IMR-90 (cell line): ENCODE data around the gene PLEKHH2. TPM values are rescaled to one million over a fixed set of nuclear protein-coding genes. Genes with fewer than 3 reads are reported as not detected.

Experiments used
- ATAC-seq: fragments of 200-7000 bp; cut with Tn5 transposase; 2 replicates; pipeline ENCODE4 v1.9.1; 2020; ENCODE audit warnings: low read depth, mild to moderate bottlenecking, moderate library complexity
- BruUV-seq: library from RNA; stranded (reverse); fragments of 400-500 nt; replicated peaks from 2 replicates; lab custom pipeline; 2021; lab: Mats Ljungman, UMichigan
- CTCF ChIA-PET: fragments of 300-600 bp; formaldehyde crosslinking; extraction: SDS; loops from one replicate; lab custom pipeline; 2021; ENCODE audit warnings: antibody characterized with exemption; lab: Yijun Ruan, JAX
- POLR2A ChIA-PET: fragments of 300-600 bp; sonication (Branson Sonifier 250); formaldehyde crosslinking; loops from one replicate; lab custom pipeline; 2022; ENCODE audit warnings: antibody characterized with exemption; ENCODE audit not compliant: unreplicated experiment; lab: Charles Lee
- DNase-seq: peaks from one replicate; pipeline ENCODE4 v3.0.0; 2013
- H2AFZ ChIP-seq: replicated peaks from 2 replicates; pipeline ENCODE3; 2013; ENCODE audit warnings: low read length, mild to moderate bottlenecking; ENCODE audit not compliant: poor library complexity
- H2AK5ac ChIP-seq: 2 replicates; pipeline ENCODE4 v1.6.1; 2013; ENCODE audit warnings: low read depth, low read length, inconsistent platforms
- H2AK9ac ChIP-seq: replicated peaks from 2 replicates; pipeline ENCODE3; 2013; ENCODE audit warnings: mild to moderate bottlenecking, low read depth, low read length, moderate library complexity; ENCODE audit not compliant: poor library complexity
- H2BK120ac ChIP-seq: 2 replicates; pipeline ENCODE4 v1.6.1; 2013; ENCODE audit warnings: low read depth, low read length, inconsistent platforms
- H2BK15ac ChIP-seq: 3 replicates; pipeline ENCODE4 v1.6.1; 2013; ENCODE audit warnings: low read depth, low read length, inconsistent platforms
- H2BK20ac ChIP-seq: 2 replicates; pipeline ENCODE4 v1.6.1; 2013; ENCODE audit warnings: low read depth, mild to moderate bottlenecking, inconsistent platforms, low read length, moderate library complexity
- H2BK5ac ChIP-seq: 2 replicates; pipeline ENCODE4 v1.6.1; 2013; ENCODE audit warnings: mild to moderate bottlenecking, low read depth, low read length, inconsistent platforms; ENCODE audit not compliant: poor library complexity, severe bottlenecking
- H3K14ac ChIP-seq: replicated peaks from 2 replicates; pipeline ENCODE4 v1.6.1; 2013; ENCODE audit warnings: low read depth, low read length, inconsistent platforms
- H3K18ac ChIP-seq: 2 replicates; pipeline ENCODE4 v1.6.1; 2013; ENCODE audit warnings: low read depth, low read length, control low read depth
- H3K23ac ChIP-seq: 2 replicates; pipeline ENCODE4 v1.6.1; 2013; ENCODE audit warnings: low read depth, low read length, inconsistent platforms
- H3K27ac ChIP-seq: 2 replicates; pipeline ENCODE4 v1.5.1; 2013; ENCODE audit warnings: mild to moderate bottlenecking, control low read depth, low read length; ENCODE audit not compliant: insufficient read depth
- H3K27me3 ChIP-seq: 2 replicates; pipeline ENCODE4 v1.6.1; 2013; ENCODE audit warnings: low read length; ENCODE audit not compliant: control insufficient read depth, insufficient read depth
- H3K36me3 ChIP-seq: 2 replicates; pipeline ENCODE4 v1.6.1; 2013; ENCODE audit warnings: low read length, mixed read lengths; ENCODE audit not compliant: control insufficient read depth, insufficient read depth
- H3K4ac ChIP-seq: 2 replicates; pipeline ENCODE4 v1.6.1; 2013; ENCODE audit warnings: low read depth, low read length, inconsistent platforms
- H3K4me1 ChIP-seq: 2 replicates; pipeline ENCODE4 v1.6.1; 2013; ENCODE audit warnings: low read length, mixed read lengths; ENCODE audit not compliant: control insufficient read depth, insufficient read depth
- H3K4me2 ChIP-seq: 2 replicates; pipeline ENCODE4 v1.6.1; 2013; ENCODE audit warnings: low read depth, mild to moderate bottlenecking, control low read depth, low read length, moderate library complexity
- H3K4me3 ChIP-seq: 2 replicates; pipeline ENCODE4 v1.5.1; 2013; ENCODE audit warnings: low read depth, mild to moderate bottlenecking, control low read depth, low read length, moderate library complexity; ENCODE audit not compliant: insufficient read depth
- H3K56ac ChIP-seq: 2 replicates; pipeline ENCODE4 v1.6.1; 2013; ENCODE audit warnings: low read length, inconsistent platforms; ENCODE audit not compliant: insufficient read depth; ENCODE audit errors: extremely low read depth
- H3K79me1 ChIP-seq, 2 experiments: 2 replicates each; pipeline ENCODE4 v1.6.1; 2013; ENCODE audit warnings: low read length in 2 of 2, inconsistent platforms in 1 of 2, low read depth in 1 of 2
- H3K9ac ChIP-seq: 2 replicates; pipeline ENCODE4 v1.6.1; 2013; ENCODE audit warnings: low read depth, low read length, control low read depth
- H3K9me1 ChIP-seq: 2 replicates; pipeline ENCODE4 v1.6.1; 2013; ENCODE audit warnings: low read length, inconsistent platforms; ENCODE audit not compliant: insufficient read depth
- H3K9me3 ChIP-seq: 2 replicates; pipeline ENCODE4 v1.6.1; 2013; ENCODE audit warnings: low read length; ENCODE audit not compliant: control insufficient read depth, insufficient read depth
- H4K20me1 ChIP-seq: 2 replicates; pipeline ENCODE4 v1.6.1; 2013; ENCODE audit warnings: low read length, inconsistent platforms; ENCODE audit not compliant: insufficient read depth
- H4K5ac ChIP-seq: 2 replicates; pipeline ENCODE4 v1.6.1; 2013; ENCODE audit warnings: mild to moderate bottlenecking, low read depth, low read length, control low read depth
- H4K8ac ChIP-seq, 2 experiments: 2 replicates each; pipeline ENCODE4 v1.6.1; 2013; ENCODE audit warnings: low read depth in 2 of 2, low read length in 2 of 2, control low read depth in 1 of 2, inconsistent platforms in 1 of 2
- H4K91ac ChIP-seq: 2 replicates; pipeline ENCODE4 v1.6.1; 2013; ENCODE audit warnings: low read depth, low read length, inconsistent platforms; ENCODE audit not compliant: insufficient read depth
- BHLHE40 ChIP-seq: fragments of 150-350 bp; IDR thresholded peaks from 2 replicates; pipeline ENCODE4 v1.6.1; 2016; ENCODE audit warnings: mild to moderate bottlenecking, low read depth, low read length
- CHD1 ChIP-seq: IDR thresholded peaks from 2 replicates; pipeline ENCODE4 v1.6.1; 2012; ENCODE audit warnings: low read depth, low read length, improper control_type of control experiment
- FOS ChIP-seq: fragments of 150-350 bp; IDR thresholded peaks from 2 replicates; pipeline ENCODE4 v1.6.1; 2016; ENCODE audit warnings: low read depth, low read length
- MAFK ChIP-seq: IDR thresholded peaks from 2 replicates; pipeline ENCODE4 v1.6.1; 2012; ENCODE audit warnings: low read depth, low read length, improper control_type of control experiment
- MXI1 ChIP-seq: IDR thresholded peaks from 2 replicates; pipeline ENCODE4 v1.6.1; 2012; ENCODE audit warnings: low read depth, mild to moderate bottlenecking, low read length, moderate library complexity, borderline replicate concordance
- NFE2L2 ChIP-seq: fragments of 150-350 bp; IDR thresholded peaks from 2 replicates; pipeline ENCODE4 v1.6.1; 2016; ENCODE audit warnings: low read depth, mild to moderate bottlenecking, low read length
- RAD21 ChIP-seq: IDR thresholded peaks from 2 replicates; pipeline ENCODE4 v1.6.1; 2012; ENCODE audit warnings: low read length, improper control_type of control experiment
- RCOR1 ChIP-seq: IDR thresholded peaks from 2 replicates; pipeline ENCODE4 v1.6.1; 2012; ENCODE audit warnings: mild to moderate bottlenecking, low read length, improper control_type of control experiment; ENCODE audit not compliant: insufficient replicate concordance
- WGBS, 2 experiments: methylation state at CpG; one replicate each; pipeline versions ENCODE4 v1.1.5 to v1.1.7; 2013; ENCODE audit warnings: missing lambda C conversion rate in 2 of 2; ENCODE audit not compliant: insufficient read length in 1 of 2; ENCODE audit errors: extremely low coverage in 2 of 2; 5-methylcytosine and 5-hydroxymethylcytosine counted together
- dilution Hi-C: fragments of 300-500 bp; cut with HindIII; formaldehyde crosslinking; loops from one replicate; pipeline ENCODE4 v1.14.3; 2018; ENCODE audit warnings: low sequenced_read_pairs; ENCODE audit not compliant: unreplicated experiment
- in situ Hi-C: fragments of 300-500 bp; cut with MboI; formaldehyde crosslinking; loops from 3 replicates; pipeline ENCODE4 v1.14.3; 2019; ENCODE audit warnings: low sequenced_read_pairs, inconsistent platforms, mixed read lengths
- intact Hi-C: fragments of 100-400 bp; cut with micrococcal nuclease; formaldehyde crosslinking; loops from 2 replicates; pipeline ENCODE4 v1.10.0; 2022
- polyA plus RNA-seq, 3 experiments: library from polyadenylated mRNA; depleted of rRNA; stranded (reverse); fragments of >200 nt; gene quantifications; 2 replicates each; pipeline ENCODE4 v1.2.3, GENCODE V29; 2012; ENCODE audit warnings: low replicate concordance in 1 of 3
- total RNA-seq: library from RNA; depleted of rRNA; stranded (reverse); fragments of >200 nt; gene quantifications from 2 replicates; pipeline ENCODE4 v1.2.3, GENCODE V29; 2012
- TF ChIP-seq, protein P1 (sequence below): fragments of 150-350 bp; IDR thresholded peaks from 2 replicates; pipeline ENCODE4 v1.6.1; 2016; ENCODE audit warnings: low read depth, mild to moderate bottlenecking, low read length, moderate library complexity, borderline replicate concordance

PLEKHH2 gene
- total and polyA plus RNA-seq, 2 of the 4 experiments (the other 2 are of a cell fraction) = 2.0 to 3.3 TPM

DNA sequence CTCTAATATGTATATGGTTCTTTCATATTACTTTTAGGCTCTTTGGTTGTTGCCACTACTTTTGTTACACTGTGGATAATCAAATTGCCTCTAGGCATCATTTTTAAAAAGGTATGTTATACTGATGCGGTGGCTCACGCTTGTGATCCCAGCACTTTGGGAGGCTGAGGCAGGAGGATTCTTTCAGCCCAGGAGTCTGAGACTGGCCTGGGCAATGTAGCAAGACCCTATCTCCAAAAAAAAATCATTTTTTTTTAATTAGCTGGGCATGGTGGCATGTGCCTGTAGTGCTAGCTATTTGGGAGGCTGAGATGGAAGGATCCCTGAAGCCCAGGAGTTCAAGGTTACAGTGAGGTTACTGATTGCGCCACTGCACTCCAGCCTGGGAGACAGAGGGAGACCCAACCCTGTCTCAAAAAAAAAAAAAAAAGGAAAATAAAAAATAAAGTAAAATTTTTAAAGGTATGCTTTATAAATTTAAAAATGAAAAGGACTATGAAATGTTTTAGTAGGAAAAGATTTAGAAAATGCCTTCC lies 88.7 kb downstream of the PLEKHH2 start:
- TF ChIP-seq MAFK (no peak), CHD1 (no peak), RCOR1 (no peak), MXI1 (no peak), RAD21 (no peak), BHLHE40 (no peak), FOS (no peak), NFE2L2 (no peak)
- TF ChIP-seq, protein P1, sequence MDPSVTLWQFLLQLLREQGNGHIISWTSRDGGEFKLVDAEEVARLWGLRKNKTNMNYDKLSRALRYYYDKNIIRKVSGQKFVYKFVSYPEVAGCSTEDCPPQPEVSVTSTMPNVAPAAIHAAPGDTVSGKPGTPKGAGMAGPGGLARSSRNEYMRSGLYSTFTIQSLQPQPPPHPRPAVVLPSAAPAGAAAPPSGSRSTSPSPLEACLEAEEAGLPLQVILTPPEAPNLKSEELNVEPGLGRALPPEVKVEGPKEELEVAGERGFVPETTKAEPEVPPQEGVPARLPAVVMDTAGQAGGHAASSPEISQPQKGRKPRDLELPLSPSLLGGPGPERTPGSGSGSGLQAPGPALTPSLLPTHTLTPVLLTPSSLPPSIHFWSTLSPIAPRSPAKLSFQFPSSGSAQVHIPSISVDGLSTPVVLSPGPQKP = no peak
- Histone ChIP-seq H2AK5ac (no peak overlapping the region), H4K8ac (no peak overlapping the region), H2BK15ac (no peak overlapping the region), H3K9ac (no peak overlapping the region), H3K4me2 (no peak overlapping the region), H2BK20ac (no peak overlapping the region), H3K36me3 (peaks cover 2% of the 10 kb centered on the region; the same call in 1 of the 2 replicates), H2AK9ac (no peak overlapping the region), H2BK120ac (no peak overlapping the region), H3K4me3 (no peak overlapping the region), H3K27ac (no peak overlapping the region), H3K4me1 (peaks cover 3% of the 10 kb centered on the region; the same call in 1 of the 2 replicates), H4K20me1 (no peaks in the 10 kb centered on the region), H3K56ac (no peak overlapping the region), H3K27me3 (no peaks in the 10 kb centered on the region), H3K18ac (no peak overlapping the region), H3K14ac (no peak overlapping the region), H3K79me1 (no peaks in the 10 kb centered on the region), H3K4ac (no peak overlapping the region), H4K5ac (no peak overlapping the region), H3K9me3 (no peaks in the 10 kb centered on the region), H2BK5ac (no peak overlapping the region), H2AFZ (no peak overlapping the region), H3K9me1 (no peaks in the 10 kb centered on the region; the same call in 1 of the 2 replicates), H3K23ac (no peak overlapping the region), H4K91ac (no peak overlapping the region)
- whole genome bisulfite sequencing, 2 experiments = no CpG with 5 or more reads among the region's 3 CpGs
- intact Hi-C loops = no loop called here
- in situ Hi-C loops = no loop called here
- dilution Hi-C loops = no loop called here
- ATAC-seq = no peak
- ChIA-PET POLR2A (no interaction called here), CTCF (no interaction called here)
- BruUV-seq = no TSS peak
- DNase-seq = no peak
